PC-3 (cell line): Measurements from ENCODE around the gene SMPDL3A.

ENCODE experiments used
- EZH2 ChIP-seq: fragments of 300-600 bp; sonication (generic); IDR thresholded peaks from one replicate; pipeline ENCODE4 v1.6.1; 2017; ENCODE audit warnings: antibody characterized with exemption, mild to moderate bottlenecking, low read length; ENCODE audit not compliant: unreplicated experiment
- EZH2phosphoT487 ChIP-seq: fragments of 300-600 bp; sonication (generic); IDR thresholded peaks from 2 replicates; pipeline ENCODE4 v1.6.1; 2018; ENCODE audit warnings: mild to moderate bottlenecking, antibody characterized with exemption, low read length, borderline replicate concordance
- TF ChIP-seq, protein P1 (sequence below): fragments of 300-600 bp; sonication (generic); conservative IDR thresholded peaks from 2 replicates; pipeline ENCODE4 v1.5.1; 2017; ENCODE audit warnings: antibody characterized with exemption, low read depth, mild to moderate bottlenecking, low read length

DNA sequence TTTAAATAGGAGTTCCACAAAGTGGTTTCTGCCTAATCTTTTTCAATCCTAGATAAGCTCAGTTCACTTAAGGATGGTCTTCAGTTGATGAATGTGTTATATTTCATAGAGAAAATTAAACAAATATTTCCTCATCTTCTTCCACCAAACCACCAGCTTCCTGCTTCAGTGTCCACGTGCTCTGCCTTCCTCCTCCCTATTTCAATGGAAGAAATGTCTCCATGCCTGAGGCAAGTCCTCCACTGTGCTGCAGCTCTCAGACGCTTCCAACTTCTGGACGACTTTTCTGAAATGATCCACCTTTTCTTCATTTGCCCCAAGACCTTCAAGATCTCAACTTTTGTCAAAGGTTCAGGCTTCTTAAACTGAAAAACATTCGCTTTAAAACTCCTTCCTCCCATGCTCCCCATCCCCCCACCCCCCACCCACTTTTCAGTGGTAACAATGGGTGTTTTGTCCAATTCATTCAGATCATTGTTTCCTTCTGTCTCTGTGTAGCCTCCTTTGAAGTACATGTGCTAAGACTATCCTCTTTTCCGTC is 34.8 kb upstream of the SMPDL3A start:
- TF ChIP-seq, protein P1, sequence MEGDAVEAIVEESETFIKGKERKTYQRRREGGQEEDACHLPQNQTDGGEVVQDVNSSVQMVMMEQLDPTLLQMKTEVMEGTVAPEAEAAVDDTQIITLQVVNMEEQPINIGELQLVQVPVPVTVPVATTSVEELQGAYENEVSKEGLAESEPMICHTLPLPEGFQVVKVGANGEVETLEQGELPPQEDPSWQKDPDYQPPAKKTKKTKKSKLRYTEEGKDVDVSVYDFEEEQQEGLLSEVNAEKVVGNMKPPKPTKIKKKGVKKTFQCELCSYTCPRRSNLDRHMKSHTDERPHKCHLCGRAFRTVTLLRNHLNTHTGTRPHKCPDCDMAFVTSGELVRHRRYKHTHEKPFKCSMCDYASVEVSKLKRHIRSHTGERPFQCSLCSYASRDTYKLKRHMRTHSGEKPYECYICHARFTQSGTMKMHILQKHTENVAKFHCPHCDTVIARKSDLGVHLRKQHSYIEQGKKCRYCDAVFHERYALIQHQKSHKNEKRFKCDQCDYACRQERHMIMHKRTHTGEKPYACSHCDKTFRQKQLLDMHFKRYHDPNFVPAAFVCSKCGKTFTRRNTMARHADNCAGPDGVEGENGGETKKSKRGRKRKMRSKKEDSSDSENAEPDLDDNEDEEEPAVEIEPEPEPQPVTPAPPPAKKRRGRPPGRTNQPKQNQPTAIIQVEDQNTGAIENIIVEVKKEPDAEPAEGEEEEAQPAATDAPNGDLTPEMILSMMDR: no peak
- TF ChIP-seq EZH2 (no peak), EZH2phosphoT487 (no peak)
